Measurements from ENCODE around the gene FADS2.

FADS2 gene

GRCh38 chr11:61847914-61848581 lies 19.9 kb downstream of the FADS2 start:
- no peak for DNase-seq

- DNase-seq, result no peak
These were observed 20.5 kb downstream of the FADS2 start for GRCh38 chr11:61848631-61849030.

GRCh38 chr11:61850687-61851086 lies 22.6 kb downstream of the FADS2 start:
- no peak for DNase-seq

- no peak for DNase-seq
These were observed 23.2 kb downstream of the FADS2 start for GRCh38 chr11:61851113-61851899.

GRCh38 chr11:61851900-61852295 lies 23.8 kb downstream of the FADS2 start:
- no peak for DNase-seq

GRCh38 chr11:61853698-61854169 lies 25.6 kb downstream of the FADS2 start:
- DNase-seq, result no peak

GRCh38 chr11:61854206-61854895 lies 26.3 kb downstream of the FADS2 start:
- DNase-seq, result no peak

- DNase-seq, result no peak
These were observed 27.0 kb downstream of the FADS2 start for GRCh38 chr11:61854966-61855714.

- DNase-seq, result no peak
These were observed 28.0 kb downstream of the FADS2 start for GRCh38 chr11:61855939-61856680.

GRCh38 chr11:61860054-61860903 lies 32.2 kb downstream of the FADS2 start:
- no peak for DNase-seq

- no peak for DNase-seq
These were observed 33.5 kb downstream of the FADS2 start for GRCh38 chr11:61861634-61862033.

GRCh38 chr11:61862714-61863547 lies 34.8 kb downstream of the FADS2 start:
- DNase-seq, result no peak

GRCh38 chr11:61863548-61864081 lies 35.5 kb downstream of the FADS2 start:
- no peak for DNase-seq

- DNase-seq, result no peak
These were observed 37.0 kb downstream of the FADS2 start for GRCh38 chr11:61864814-61865775.

GRCh38 chr11:61866231-61866957 lies 38.3 kb downstream of the FADS2 start:
- DNase-seq, result no peak

GRCh38 chr11:61866958-61867343 lies 38.9 kb downstream of the FADS2 start:
- DNase-seq, result no peak

- DNase-seq, result no peak
These were observed 40.7 kb downstream of the FADS2 start for GRCh38 chr11:61868571-61869428.

Data from stimulated activated CD4-positive, alpha-beta T cell treated with anti-CD3 and anti-CD28 coated beads, Interleukin-2, amount 100 ng/mL, for 24 hours (primary cell).